ENCODE data around the gene LAMTOR2. TPM values are rescaled to one million over a fixed set of nuclear protein-coding genes. Genes with fewer than 3 reads are reported as not detected.
A peak's percentile ranks its signal among the peaks of the same experiment; 100 is the strongest.

The LAMTOR2 gene
- total and polyA plus RNA-seq, 10 of the 15 experiments (the other 5 are each of a cell fraction or from before 2014, with no cell fraction given) = 71.9 to 264 (median 97.0) TPM

DNA sequence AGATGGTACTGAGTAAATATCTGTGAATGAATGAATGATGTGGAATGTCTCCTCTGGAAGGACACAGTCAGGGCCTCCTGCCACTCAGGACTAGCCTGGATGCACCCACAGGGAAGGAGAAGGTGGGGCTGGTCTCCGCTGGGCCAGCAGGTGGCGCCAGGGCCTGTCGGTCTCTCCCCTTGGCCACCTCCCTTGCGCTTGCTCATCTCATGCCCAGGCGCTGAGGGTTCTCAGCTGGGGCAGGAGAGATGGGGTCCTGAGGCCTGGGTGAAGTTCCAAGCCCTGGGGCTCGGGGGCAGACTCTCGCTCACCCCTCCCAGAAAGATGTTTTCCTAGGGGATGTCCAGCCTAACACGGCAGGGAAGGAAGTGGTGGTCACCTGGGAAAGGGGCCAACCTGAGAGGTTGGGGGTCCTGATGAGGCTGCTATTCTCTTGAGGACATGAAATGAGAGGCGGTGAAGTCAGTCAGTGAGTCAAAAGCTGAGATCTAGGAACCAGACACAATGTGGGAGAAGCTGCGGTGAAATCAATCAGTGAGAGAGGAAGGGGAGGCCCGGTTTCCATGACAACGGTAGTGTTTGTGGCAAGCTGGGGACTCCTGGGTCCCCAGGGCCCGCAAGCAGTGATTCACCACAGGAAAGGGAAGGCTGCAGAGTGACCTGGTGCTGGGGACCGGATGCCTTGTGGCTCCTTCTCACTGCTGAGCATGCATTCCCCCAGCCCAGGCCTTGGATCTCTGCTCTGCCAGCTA is 42.2 kb downstream of the LAMTOR2 start (continued):
- TF ChIP-seq ATF7 (IDR thresholded peaks at IDR 0.05; ENCODE audit: low read depth) (peak; percentile 90), MXI1 (IDR thresholded peaks at IDR 0.05; ENCODE audit: low read depth, low read length) (peak; percentile 94), MEF2B (IDR thresholded peaks at IDR 0.05; ENCODE audit: partially characterized antibody, poor library complexity, severe bottlenecking) (peak; percentile 99), MTA2 (IDR thresholded peaks at IDR 0.05; ENCODE audit: low read depth) (peak; percentile 92), CHD4 (IDR thresholded peaks at IDR 0.05) (no peak), SREBF1 (IDR thresholded peaks at IDR 0.05; ENCODE audit: low read length) (no peak), NFYA (IDR thresholded peaks at IDR 0.05; ENCODE audit: borderline replicate concordance, low read depth, low read length) (no peak), STAT1 (conservative IDR thresholded peaks at IDR 0.05) (no peak), CBFB (IDR thresholded peaks at IDR 0.05; ENCODE audit: low read depth) (peak; percentile 98), E2F4 (IDR thresholded peaks at IDR 0.05; ENCODE audit: low read depth, low read length) (no peak)

All from GM12878 (cell line).